SU-DHL-6 (cell line): Measurements from ENCODE around the gene HSD17B11.

Experiments used
- H2AFZ ChIP-seq: fragments of 200-600 bp; sonication (generic); 2 replicates; pipeline ENCODE4 v1.6.1; 2014; ENCODE audit warnings: low read depth, mild to moderate bottlenecking, moderate library complexity, mixed read lengths, antibody characterized with exemption, low read length; ENCODE audit not compliant: severe bottlenecking
- H3F3A ChIP-seq: fragments of 200-600 bp; shearing (Covaris generic); 2 replicates; pipeline ENCODE4 v1.6.0; 2016; ENCODE audit warnings: antibody characterized with exemption, mild to moderate bottlenecking; ENCODE audit not compliant: insufficient read depth
- H3K27ac ChIP-seq: fragments of 200-600 bp; sonication (generic); 2 replicates; pipeline ENCODE4 v1.5.1; 2016; ENCODE audit warnings: low read depth, mild to moderate bottlenecking, low read length, moderate library complexity, mixed read lengths
- H3K27me3 ChIP-seq: fragments of 200-600 bp; sonication (generic), shearing (Covaris generic); 2 replicates; pipeline ENCODE4 v1.6.0; 2014; ENCODE audit warnings: mild to moderate bottlenecking, low read length
- H3K36me3 ChIP-seq: fragments of 200-600 bp; sonication (generic); 2 replicates; pipeline ENCODE4 v1.6.1; 2014; ENCODE audit warnings: mild to moderate bottlenecking, low read length, mixed read lengths
- H3K4me2 ChIP-seq: fragments of 300-600, 200-600 bp; shearing (Covaris generic), sonication (generic); 2 replicates; pipeline ENCODE4 v1.6.0; 2014; ENCODE audit warnings: low read length, low read depth, mild to moderate bottlenecking; ENCODE audit not compliant: poor library complexity, severe bottlenecking
- H3K4me3 ChIP-seq: fragments of 200-600 bp; sonication (generic); 2 replicates; pipeline ENCODE4 v1.5.1; 2014; ENCODE audit warnings: antibody characterized with exemption, low read length, mild to moderate bottlenecking, mixed read lengths; ENCODE audit not compliant: insufficient read depth, poor library complexity, severe bottlenecking
- H3K79me2 ChIP-seq: fragments of 200-600 bp; sonication (generic); 2 replicates; pipeline ENCODE4 v1.6.1; 2014; ENCODE audit warnings: mild to moderate bottlenecking, low read length, moderate library complexity; ENCODE audit not compliant: insufficient read depth
- H3K9ac ChIP-seq: fragments of 200-600 bp; sonication (generic); 2 replicates; pipeline ENCODE4 v1.7.0; 2014; ENCODE audit warnings: mild to moderate bottlenecking, low read length
- H3K9me2 ChIP-seq: fragments of 200-600 bp; sonication (generic); replicated peaks from 2 replicates; pipeline ENCODE4 v1.6.1; 2014; ENCODE audit warnings: low read length; ENCODE audit not compliant: insufficient read depth
- H3K9me3 ChIP-seq: fragments of 200-600 bp; sonication (generic); 2 replicates; pipeline ENCODE4 v1.6.1; 2014; ENCODE audit warnings: low read length, mixed read lengths; ENCODE audit not compliant: insufficient read depth
- H4K20me1 ChIP-seq: fragments of 200-600 bp; sonication (generic); 2 replicates; pipeline ENCODE4 v1.6.1; 2014; ENCODE audit warnings: low read depth, mild to moderate bottlenecking, antibody characterized with exemption, low read length, moderate library complexity, mixed read lengths
- CTCF ChIP-seq: fragments of 200-600 bp; sonication (generic); IDR thresholded peaks from one replicate; pipeline ENCODE4 v1.5.1; 2017; ENCODE audit warnings: antibody characterized with exemption, mild to moderate bottlenecking, low read length, moderate library complexity; ENCODE audit not compliant: insufficient read depth, poor library complexity, severe bottlenecking
- EZH2phosphoT487 ChIP-seq: fragments of 200-600 bp; sonication (generic), shearing (Covaris generic); conservative IDR thresholded peaks from 2 replicates; pipeline ENCODE4 v1.6.1; 2018; ENCODE audit warnings: mild to moderate bottlenecking, antibody characterized with exemption, low read length, moderate library complexity, mixed read lengths

Gene HSD17B11

GRCh38 chr4:87311684-87312083 lies 79.3 kb downstream of the HSD17B11 start:
- Histone ChIP-seq H2AFZ (no peak overlapping the region), H3K9me3 (no peaks in the 10 kb centered on the region), H3K4me2 (no peak overlapping the region), H3K79me2 (no peaks in the 10 kb centered on the region), H3K36me3 (no peaks in the 10 kb centered on the region), H3K27me3 (no peaks in the 10 kb centered on the region), H3K4me3 (no peak overlapping the region), H4K20me1 (no peaks in the 10 kb centered on the region), H3K9ac (no peak overlapping the region), H3F3A (no peaks in the 10 kb centered on the region), H3K27ac (no peak overlapping the region), H3K9me2 (no peaks in the 10 kb centered on the region)
- no peak for TF ChIP-seq CTCF
- no peak for TF ChIP-seq EZH2phosphoT487

GRCh38 chr4:87310691-87311335 lies 80.2 kb downstream of the HSD17B11 start:
- Histone ChIP-seq H3K9me3 (no peaks in the 10 kb centered on the region), H2AFZ (no peak overlapping the region), H3K27me3 (no peaks in the 10 kb centered on the region), H3K79me2 (no peaks in the 10 kb centered on the region), H3K27ac (no peak overlapping the region), H4K20me1 (no peaks in the 10 kb centered on the region), H3K36me3 (no peaks in the 10 kb centered on the region), H3K4me3 (no peak overlapping the region), H3K9ac (no peak overlapping the region), H3F3A (no peaks in the 10 kb centered on the region), H3K9me2 (no peaks in the 10 kb centered on the region), H3K4me2 (no peak overlapping the region)
- TF ChIP-seq EZH2phosphoT487 = no peak
- TF ChIP-seq CTCF = no peak

- Histone ChIP-seq H2AFZ (no peak overlapping the region), H3K4me3 (no peak overlapping the region)
Observed at GRCh38 chr4:87309625-87310024, 81.4 kb downstream of the HSD17B11 start.

More at GRCh38 chr4:87309625-87310024, 81.4 kb downstream of the HSD17B11 start:
- H3K9me3 ChIP-seq = no peaks in the 10 kb centered on the region
- H3K27me3 ChIP-seq = no peaks in the 10 kb centered on the region
- no peaks in the 10 kb centered on the region for H3F3A ChIP-seq
- no peak for TF ChIP-seq EZH2phosphoT487
- TF ChIP-seq CTCF = no peak
- no peak overlapping the region for H3K27ac ChIP-seq
- no peak overlapping the region for H3K4me2 ChIP-seq
- H3K9me2 ChIP-seq = no peaks in the 10 kb centered on the region
- no peaks in the 10 kb centered on the region for H3K79me2 ChIP-seq
- no peaks in the 10 kb centered on the region for H3K36me3 ChIP-seq
- no peaks in the 10 kb centered on the region for H4K20me1 ChIP-seq
- H3K9ac ChIP-seq = no peak overlapping the region
